PC-3 (cell line): ENCODE measurements around the gene REN. TPM values are rescaled to one million over a fixed set of nuclear protein-coding genes. Genes with fewer than 3 reads are reported as not detected.

Experiments
- ATAC-seq: fragments of 200-7000 bp; cut with Tn5 transposase; 2 replicates; pipeline ENCODE4 v1.9.1; 2020; ENCODE audit warnings: mild to moderate bottlenecking, moderate library complexity
- BruUV-seq: library from RNA; stranded (reverse); fragments of 400-500 nt; replicated peaks from 2 replicates; lab custom pipeline; 2021; lab: Mats Ljungman, UMichigan
- CTCF ChIA-PET: fragments of 300-600 bp; sonication (Branson Sonifier 250); formaldehyde crosslinking; loops from one replicate; lab custom pipeline; 2022; ENCODE audit warnings: antibody characterized with exemption; lab: Charles Lee
- POLR2A ChIA-PET: fragments of 300-600 bp; sonication (Branson Sonifier 250); formaldehyde crosslinking; loops from one replicate; lab custom pipeline; 2022; ENCODE audit warnings: antibody characterized with exemption; ENCODE audit not compliant: unreplicated experiment; lab: Charles Lee
- DNase-seq: peaks from one replicate; pipeline ENCODE4 v3.0.0-alpha.2; 2015
- H2AFZ ChIP-seq: fragments of 300-600 bp; sonication (generic); 2 replicates; pipeline ENCODE4 v1.6.0; 2016; ENCODE audit warnings: antibody characterized with exemption, low read length
- H3F3A ChIP-seq: fragments of 300-600 bp; sonication (generic); one replicate; pipeline ENCODE4 v1.6.0; 2017; ENCODE audit warnings: antibody characterized with exemption, low read length, control low read depth, mild to moderate bottlenecking; ENCODE audit not compliant: unreplicated experiment
- H3K27ac ChIP-seq: fragments of 300-600 bp; sonication (generic); 2 replicates; pipeline ENCODE4 v1.5.1; 2016; ENCODE audit warnings: mild to moderate bottlenecking, low read length
- H3K27me3 ChIP-seq: fragments of 300-600 bp; sonication (generic); 2 replicates; pipeline ENCODE4 v1.6.1; 2016; ENCODE audit warnings: low read length, mixed read lengths
- H3K36me3 ChIP-seq: fragments of 300-600 bp; sonication (generic); 2 replicates; pipeline ENCODE4 v1.6.1; 2016; ENCODE audit warnings: low read depth, mixed run types, low read length, mixed read lengths
- H3K4me1 ChIP-seq: fragments of 300-600 bp; sonication (generic); 2 replicates; pipeline ENCODE4 v1.5.1; 2016; ENCODE audit warnings: low read length; ENCODE audit not compliant: insufficient read depth
- H3K4me2 ChIP-seq: fragments of 300-600 bp; sonication (generic); 2 replicates; pipeline ENCODE4 v1.6.0; 2016; ENCODE audit warnings: low read length
- H3K4me3 ChIP-seq: fragments of 300-600 bp; sonication (generic); 2 replicates; pipeline ENCODE4 v1.5.1; 2016; ENCODE audit warnings: mild to moderate bottlenecking, low read length, mixed read lengths
- H3K79me2 ChIP-seq: fragments of 300-600 bp; sonication (generic); 2 replicates; pipeline ENCODE4 v1.6.1; 2017; ENCODE audit warnings: low read length, mixed read lengths
- H3K9ac ChIP-seq: fragments of 300-600 bp; sonication (generic); 2 replicates; pipeline ENCODE4 v1.6.0; 2016; ENCODE audit warnings: mild to moderate bottlenecking, low read length
- H3K9me2 ChIP-seq: fragments of 300-600 bp; sonication (generic); replicated peaks from 2 replicates; pipeline ENCODE4 v1.6.1; 2016; ENCODE audit warnings: mixed run types, low read length, mixed read lengths
- H3K9me3 ChIP-seq: fragments of 300-600 bp; sonication (generic); 2 replicates; pipeline ENCODE4 v1.6.1; 2016; ENCODE audit warnings: low read length, mixed read lengths
- H4K20me1 ChIP-seq: fragments of 300-600 bp; sonication (generic); 2 replicates; pipeline ENCODE4 v1.6.1; 2016; ENCODE audit warnings: low read length, mixed read lengths
- EZH2 ChIP-seq: fragments of 300-600 bp; sonication (generic); IDR thresholded peaks from one replicate; pipeline ENCODE4 v1.6.1; 2017; ENCODE audit warnings: antibody characterized with exemption, mild to moderate bottlenecking, low read length; ENCODE audit not compliant: unreplicated experiment
- EZH2phosphoT487 ChIP-seq: fragments of 300-600 bp; sonication (generic); IDR thresholded peaks from 2 replicates; pipeline ENCODE4 v1.6.1; 2018; ENCODE audit warnings: mild to moderate bottlenecking, antibody characterized with exemption, low read length, borderline replicate concordance
- intact Hi-C: fragments of 100-400 bp; cut with micrococcal nuclease; formaldehyde crosslinking; loops from 2 replicates; pipeline ENCODE4 v1.9.0; 2023
- total RNA-seq: library from RNA; depleted of rRNA; stranded (reverse); fragments of >200 nt; gene quantifications from 2 replicates; pipeline ENCODE4 v1.2.3, GENCODE V29; 2014
- TF ChIP-seq, protein P1 (sequence below): fragments of 300-600 bp; sonication (generic); conservative IDR thresholded peaks from 2 replicates; pipeline ENCODE4 v1.5.1; 2017; ENCODE audit warnings: antibody characterized with exemption, low read depth, mild to moderate bottlenecking, low read length

The REN gene
- total RNA-seq, 1 experiment from 2014 or later: 2.7 TPM

DNA sequence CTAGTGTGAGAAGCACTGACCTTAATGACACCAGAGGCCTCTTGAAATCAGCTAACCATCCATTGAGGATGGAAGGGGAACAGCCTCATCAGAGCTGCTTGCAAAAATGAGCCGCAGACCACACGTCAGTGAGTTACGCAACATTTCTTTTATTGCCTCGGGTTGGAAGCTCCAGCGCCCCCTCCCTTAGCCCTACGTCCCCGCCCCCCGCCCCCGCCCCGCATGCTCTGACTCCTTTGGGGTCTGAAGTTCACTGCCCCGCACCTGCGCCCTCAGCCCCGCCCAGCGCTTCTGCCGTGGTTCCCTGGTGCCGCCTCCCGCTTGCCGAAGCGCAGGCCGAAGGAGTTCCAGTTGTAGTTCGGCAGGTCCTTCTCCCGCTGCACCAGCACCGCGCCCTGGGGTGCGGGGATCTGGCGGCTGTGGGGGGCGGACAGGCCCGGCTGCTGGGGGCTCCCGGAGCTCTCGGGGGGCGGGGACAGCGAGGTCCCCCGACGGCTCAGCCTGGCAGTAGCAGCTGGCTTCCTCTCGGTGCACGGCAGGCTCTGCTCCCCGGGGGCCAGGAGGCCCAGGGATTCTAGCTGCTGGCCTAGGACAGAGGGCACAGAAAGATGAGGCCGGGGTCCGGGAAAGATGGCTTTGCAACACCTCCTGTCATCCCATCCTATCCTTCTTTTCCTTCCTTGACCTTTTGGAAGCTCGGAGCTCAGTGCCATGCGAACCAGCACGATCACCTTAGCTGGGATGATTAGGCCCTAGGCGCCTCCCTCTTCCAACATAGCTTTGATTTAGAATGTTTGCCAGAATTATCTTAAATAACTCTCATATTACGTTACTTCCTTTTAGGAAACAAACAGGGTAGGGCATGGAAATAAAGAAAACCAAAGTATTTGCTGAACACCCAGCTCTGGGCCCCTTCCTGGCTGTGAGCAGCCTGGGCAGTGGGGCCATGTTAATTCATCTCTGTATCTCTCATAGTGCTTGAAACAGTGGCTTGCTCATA is 24.4 kb upstream of the REN start:
- ChIA-PET CTCF (interaction anchor here (0.5 to 1.9 kb wide), 5 partner anchors 16 to 28 kb away, joined by 3 to 5 read pairs (median 4); no protein-coding TSS in a partner anchor), POLR2A (interaction anchor here (0.5 kb wide), 1 partner anchor 34 kb away, joined by 3 read pairs; no protein-coding TSS in a partner anchor)
- TSS peak; percentile 50 for BruUV-seq
- peaks cover 27% of the 10 kb centered on the region for H3K4me1 ChIP-seq
- intact Hi-C loops: loop anchor here (2.0 kb wide), 1 partner anchor 16 kb away; no protein-coding TSS in a partner anchor
- no peaks in the 10 kb centered on the region for H3K36me3 ChIP-seq
- H3K9ac ChIP-seq: peak overlapping the region; percentile 28; the same call in 1 of the 2 replicates
- ATAC-seq (peak; percentile 56), DNase-seq (peak; percentile 68)
- no peaks in the 10 kb centered on the region for H3K9me2 ChIP-seq
- H3K27me3 ChIP-seq: no peaks in the 10 kb centered on the region
- peak overlapping the region; percentile 69 for H2AFZ ChIP-seq
- no peaks in the 10 kb centered on the region for H3K79me2 ChIP-seq
- peak overlapping the region; percentile 64 for H3K27ac ChIP-seq
- H4K20me1 ChIP-seq: no peaks in the 10 kb centered on the region
- TF ChIP-seq EZH2 (no peak), EZH2phosphoT487 (no peak)
- TF ChIP-seq, protein P1, sequence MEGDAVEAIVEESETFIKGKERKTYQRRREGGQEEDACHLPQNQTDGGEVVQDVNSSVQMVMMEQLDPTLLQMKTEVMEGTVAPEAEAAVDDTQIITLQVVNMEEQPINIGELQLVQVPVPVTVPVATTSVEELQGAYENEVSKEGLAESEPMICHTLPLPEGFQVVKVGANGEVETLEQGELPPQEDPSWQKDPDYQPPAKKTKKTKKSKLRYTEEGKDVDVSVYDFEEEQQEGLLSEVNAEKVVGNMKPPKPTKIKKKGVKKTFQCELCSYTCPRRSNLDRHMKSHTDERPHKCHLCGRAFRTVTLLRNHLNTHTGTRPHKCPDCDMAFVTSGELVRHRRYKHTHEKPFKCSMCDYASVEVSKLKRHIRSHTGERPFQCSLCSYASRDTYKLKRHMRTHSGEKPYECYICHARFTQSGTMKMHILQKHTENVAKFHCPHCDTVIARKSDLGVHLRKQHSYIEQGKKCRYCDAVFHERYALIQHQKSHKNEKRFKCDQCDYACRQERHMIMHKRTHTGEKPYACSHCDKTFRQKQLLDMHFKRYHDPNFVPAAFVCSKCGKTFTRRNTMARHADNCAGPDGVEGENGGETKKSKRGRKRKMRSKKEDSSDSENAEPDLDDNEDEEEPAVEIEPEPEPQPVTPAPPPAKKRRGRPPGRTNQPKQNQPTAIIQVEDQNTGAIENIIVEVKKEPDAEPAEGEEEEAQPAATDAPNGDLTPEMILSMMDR: no peak
- peak overlapping the region; percentile 35; the same call in 1 of the 2 replicates for H3K4me3 ChIP-seq
- H3K4me2 ChIP-seq: peak overlapping the region; percentile 57
- H3F3A ChIP-seq: no peaks in the 10 kb centered on the region
- no peaks in the 10 kb centered on the region for H3K9me3 ChIP-seq

DNA sequence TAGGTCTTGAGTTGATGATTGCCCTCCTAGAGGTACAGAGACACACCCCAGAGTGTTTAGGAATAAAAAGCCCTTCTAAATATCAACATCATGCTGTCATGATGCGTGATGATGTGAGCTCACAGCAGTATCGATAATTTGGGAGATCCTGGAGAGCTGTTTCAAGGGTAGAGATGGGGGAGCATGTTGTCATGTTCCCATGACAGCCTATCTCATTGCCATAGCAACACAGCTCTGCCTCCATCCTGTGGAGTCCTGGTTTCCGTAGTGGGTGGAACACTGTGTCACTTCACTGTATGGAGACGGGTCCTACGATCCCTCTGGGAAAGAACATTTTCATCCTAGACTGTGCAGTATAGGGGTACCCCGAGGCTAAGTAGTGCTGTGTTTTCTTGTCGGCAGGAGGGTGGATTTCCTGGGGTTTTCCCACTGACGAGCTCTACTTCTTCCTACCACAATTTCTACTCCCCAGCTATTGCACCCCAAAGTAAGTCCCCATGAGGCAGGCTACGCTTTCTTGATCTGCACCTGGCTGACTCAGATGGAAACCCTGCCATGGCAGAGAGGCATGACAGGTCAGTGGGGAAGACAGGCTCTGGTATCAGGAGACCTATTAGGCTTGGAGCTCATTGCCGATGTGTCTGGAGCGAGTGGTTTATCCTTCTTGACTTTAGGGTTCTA is 23.0 kb upstream of the REN start:
- ATAC-seq (no peak), DNase-seq (no peak)
- Histone ChIP-seq H3K36me3 (no peaks in the 10 kb centered on the region), H4K20me1 (no peaks in the 10 kb centered on the region), H3K79me2 (no peaks in the 10 kb centered on the region), H3F3A (no peaks in the 10 kb centered on the region), H3K27me3 (no peaks in the 10 kb centered on the region), H3K9me3 (no peaks in the 10 kb centered on the region), H3K4me3 (no peak overlapping the region), H3K27ac (no peak overlapping the region), H2AFZ (no peak overlapping the region), H3K4me1 (peaks cover 25% of the 10 kb centered on the region), H3K9me2 (no peaks in the 10 kb centered on the region), H3K9ac (no peak overlapping the region), H3K4me2 (no peak overlapping the region)
- ChIA-PET CTCF (no interaction called here), POLR2A (no interaction called here)
- intact Hi-C loops: no loop called here
- TF ChIP-seq, protein P1: no peak
- no peak for TF ChIP-seq EZH2phosphoT487
- TF ChIP-seq EZH2: no peak
- no TSS peak for BruUV-seq
